OCI-LY1 (cell line): Measurements from ENCODE around the gene PCDHA6.

Experiments
- EZH2 ChIP-seq: fragments of 200-600 bp; sonication (generic), shearing (Covaris generic); IDR thresholded peaks from 2 replicates; pipeline ENCODE4 v1.8.0; 2017; ENCODE audit warnings: borderline replicate concordance, mixed run types, mild to moderate bottlenecking, antibody characterized with exemption, low read length, moderate library complexity, mixed read lengths
- TF ChIP-seq, protein P1 (sequence below): fragments of 200-600 bp; sonication (generic), shearing (Covaris generic); IDR thresholded peaks from 2 replicates; pipeline ENCODE4 v1.5.1; 2017; ENCODE audit warnings: mild to moderate bottlenecking, antibody characterized with exemption, low read length, moderate library complexity, mixed read lengths

DNA sequence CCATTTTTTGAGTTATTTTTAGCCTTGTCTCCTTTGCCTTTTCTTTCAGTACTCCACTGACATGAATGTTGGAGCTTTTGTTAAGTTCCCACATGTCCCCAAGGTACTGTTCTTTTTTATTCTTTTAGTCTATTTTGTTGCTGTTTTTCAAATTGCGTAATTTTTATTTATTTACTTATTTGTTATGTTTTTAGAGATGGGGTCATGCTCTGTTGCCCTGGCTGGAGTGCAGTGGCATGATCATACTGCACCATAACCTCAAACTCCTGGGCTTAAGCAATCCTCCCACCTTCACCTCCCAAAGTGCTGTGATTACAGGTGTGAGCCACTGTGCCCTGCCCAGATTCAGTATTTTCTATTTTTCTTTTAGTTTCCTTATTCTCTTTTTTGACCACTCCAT lies 47.2 kb upstream of the PCDHA6 start:
- TF ChIP-seq, protein P1, sequence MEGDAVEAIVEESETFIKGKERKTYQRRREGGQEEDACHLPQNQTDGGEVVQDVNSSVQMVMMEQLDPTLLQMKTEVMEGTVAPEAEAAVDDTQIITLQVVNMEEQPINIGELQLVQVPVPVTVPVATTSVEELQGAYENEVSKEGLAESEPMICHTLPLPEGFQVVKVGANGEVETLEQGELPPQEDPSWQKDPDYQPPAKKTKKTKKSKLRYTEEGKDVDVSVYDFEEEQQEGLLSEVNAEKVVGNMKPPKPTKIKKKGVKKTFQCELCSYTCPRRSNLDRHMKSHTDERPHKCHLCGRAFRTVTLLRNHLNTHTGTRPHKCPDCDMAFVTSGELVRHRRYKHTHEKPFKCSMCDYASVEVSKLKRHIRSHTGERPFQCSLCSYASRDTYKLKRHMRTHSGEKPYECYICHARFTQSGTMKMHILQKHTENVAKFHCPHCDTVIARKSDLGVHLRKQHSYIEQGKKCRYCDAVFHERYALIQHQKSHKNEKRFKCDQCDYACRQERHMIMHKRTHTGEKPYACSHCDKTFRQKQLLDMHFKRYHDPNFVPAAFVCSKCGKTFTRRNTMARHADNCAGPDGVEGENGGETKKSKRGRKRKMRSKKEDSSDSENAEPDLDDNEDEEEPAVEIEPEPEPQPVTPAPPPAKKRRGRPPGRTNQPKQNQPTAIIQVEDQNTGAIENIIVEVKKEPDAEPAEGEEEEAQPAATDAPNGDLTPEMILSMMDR = no peak
- TF ChIP-seq EZH2 = no peak
